Calu3 (cell line): ENCODE data around the gene BICDL1. TPM values are rescaled to one million over a fixed set of nuclear protein-coding genes. Genes with fewer than 3 reads are reported as not detected.

Source experiments
- BruUV-seq: library from RNA; stranded (reverse); fragments of 400-500 nt; replicated peaks from 2 replicates; lab custom pipeline; 2021; lab: Mats Ljungman, UMichigan
- CTCF ChIA-PET: fragments of 300-600 bp; sonication (Branson Sonifier 250); formaldehyde crosslinking; loops from one replicate; lab custom pipeline; 2022; ENCODE audit warnings: antibody characterized with exemption; lab: Charles Lee
- DNase-seq: peaks from one replicate; pipeline ENCODE4 v3.0.0; 2022
- H3K27ac Mint-ChIP-seq: one replicate; pipeline ENCODE4 v1.8.0; 2022; ENCODE audit warnings: mixed read lengths; ENCODE audit not compliant: unreplicated experiment
- H3K27me3 Mint-ChIP-seq: one replicate; pipeline ENCODE4 v1.8.0; 2022; ENCODE audit warnings: mixed read lengths; ENCODE audit not compliant: unreplicated experiment
- H3K36me3 Mint-ChIP-seq: one replicate; pipeline ENCODE4 v1.8.0; 2022; ENCODE audit warnings: mild to moderate bottlenecking, moderate library complexity, mixed read lengths; ENCODE audit not compliant: insufficient read depth, unreplicated experiment
- H3K4me1 Mint-ChIP-seq: one replicate; pipeline ENCODE4 v1.8.0; 2022; ENCODE audit warnings: mild to moderate bottlenecking, low read depth, mixed read lengths; ENCODE audit not compliant: unreplicated experiment
- H3K4me3 Mint-ChIP-seq: one replicate; pipeline ENCODE4 v1.8.0; 2022; ENCODE audit warnings: mild to moderate bottlenecking, low read depth, moderate library complexity, mixed read lengths; ENCODE audit not compliant: unreplicated experiment
- H3K9me3 Mint-ChIP-seq: one replicate; pipeline ENCODE4 v1.8.0; 2022; ENCODE audit warnings: low read depth, mixed read lengths; ENCODE audit not compliant: unreplicated experiment
- CTCF ChIP-seq: fragments of 200-600 bp; IDR thresholded peaks from one replicate; pipeline ENCODE4 v1.8.0; 2022; ENCODE audit warnings: antibody characterized with exemption; ENCODE audit not compliant: unreplicated experiment
- intact Hi-C: fragments of 100-400 bp; cut with micrococcal nuclease; formaldehyde crosslinking; loops from one replicate; pipeline ENCODE4 v1.10.0; 2022; ENCODE audit not compliant: unreplicated experiment
- total RNA-seq: library from RNA; stranded (reverse); gene quantifications from 2 replicates; pipeline ENCODE4 v1.2.3, GENCODE V29; 2022

BICDL1 gene
- total RNA-seq, 1 experiment from 2014 or later: 25.7 TPM

- CTCF ChIA-PET: interaction anchor here (0.5 kb wide), 1 partner anchor 43 kb away, joined by 4 read pairs; no protein-coding TSS in a partner anchor
- no peaks in the 10 kb centered on the region for H3K36me3 Mint-ChIP-seq
- intact Hi-C loops: no loop called here
- H3K27ac Mint-ChIP-seq: no peak overlapping the region
- no peak for TF ChIP-seq CTCF
- no peaks in the 10 kb centered on the region for H3K4me1 Mint-ChIP-seq
- peaks cover 3% of the 10 kb centered on the region for H3K9me3 Mint-ChIP-seq
- no TSS peak for BruUV-seq
- no peak for DNase-seq
- no peak overlapping the region for H3K4me3 Mint-ChIP-seq
- no peaks in the 10 kb centered on the region for H3K27me3 Mint-ChIP-seq
Measured at GRCh38 chr12:120051535-120051934, 62.5 kb downstream of the BICDL1 start.

GRCh38 chr12:120054293-120054692 is 65.3 kb downstream of the BICDL1 start:
- intact Hi-C loops: no loop called here
- H3K27ac Mint-ChIP-seq: no peak overlapping the region
- peaks cover 3% of the 10 kb centered on the region for H3K9me3 Mint-ChIP-seq
- no peak overlapping the region for H3K4me3 Mint-ChIP-seq
- no peak for DNase-seq
- no peaks in the 10 kb centered on the region for H3K4me1 Mint-ChIP-seq
- TF ChIP-seq CTCF: no peak
- CTCF ChIA-PET: interaction anchor here (0.6 kb wide), 1 partner anchor 46 kb away, joined by 6 read pairs; no protein-coding TSS in a partner anchor
- no peaks in the 10 kb centered on the region for H3K36me3 Mint-ChIP-seq
- no peaks in the 10 kb centered on the region for H3K27me3 Mint-ChIP-seq
- no TSS peak for BruUV-seq

GRCh38 chr12:120055231-120056000 is 66.4 kb downstream of the BICDL1 start:
- BruUV-seq: no TSS peak
- H3K36me3 Mint-ChIP-seq: no peaks in the 10 kb centered on the region
- peaks cover 3% of the 10 kb centered on the region for H3K9me3 Mint-ChIP-seq
- no peak overlapping the region for H3K27ac Mint-ChIP-seq
- intact Hi-C loops: no loop called here
- no peak for TF ChIP-seq CTCF
- no peaks in the 10 kb centered on the region for H3K27me3 Mint-ChIP-seq
- DNase-seq: no peak
- CTCF ChIA-PET: no interaction called here
- no peak overlapping the region for H3K4me3 Mint-ChIP-seq
- no peaks in the 10 kb centered on the region for H3K4me1 Mint-ChIP-seq

GRCh38 chr12:120056739-120057138 is 67.7 kb downstream of the BICDL1 start:
- BruUV-seq: no TSS peak
- Mint-ChIP-seq H3K4me3 (no peak overlapping the region), H3K27ac (no peak overlapping the region), H3K36me3 (no peaks in the 10 kb centered on the region), H3K4me1 (no peaks in the 10 kb centered on the region), H3K27me3 (no peaks in the 10 kb centered on the region), H3K9me3 (peaks cover 3% of the 10 kb centered on the region)
- DNase-seq: no peak
- intact Hi-C loops: no loop called here
- TF ChIP-seq CTCF: no peak
- CTCF ChIA-PET: interaction anchor here (0.7 to 0.9 kb wide), 2 partner anchors 9 to 30 kb away, joined by 3 to 4 read pairs; no protein-coding TSS in a partner anchor
